H9 (cell line): ENCODE results near the gene RHOH. TPM values are rescaled to one million over a fixed set of nuclear protein-coding genes. Genes with fewer than 3 reads are reported as not detected.

Experiments
- DNase-seq: peaks from one replicate; pipeline ENCODE4 v3.0.0-alpha.2; 2017
- H2AFZ ChIP-seq: one replicate; pipeline ENCODE4 v1.6.1; 2013; ENCODE audit warnings: mild to moderate bottlenecking, low read length, control low read depth, moderate library complexity
- H2AK5ac ChIP-seq: 2 replicates; pipeline ENCODE4 v1.6.1; 2013; ENCODE audit warnings: low read length, control low read depth, mixed read lengths; ENCODE audit not compliant: insufficient read length
- H2BK120ac ChIP-seq: one replicate; pipeline ENCODE4 v1.6.1; 2013; ENCODE audit warnings: low read depth, mild to moderate bottlenecking, low read length, control low read depth, inconsistent platforms; ENCODE audit not compliant: poor library complexity, severe bottlenecking
- H2BK12ac ChIP-seq: 2 replicates; pipeline ENCODE4 v1.6.1; 2013; ENCODE audit warnings: low read length, control low read depth, mixed read lengths, low read depth; ENCODE audit not compliant: insufficient read length
- H2BK15ac ChIP-seq: 2 replicates; pipeline ENCODE4 v1.6.1; 2013; ENCODE audit warnings: low read depth, low read length, control low read depth
- H2BK20ac ChIP-seq: one replicate; pipeline ENCODE4 v1.6.1; 2013; ENCODE audit warnings: low read depth, mild to moderate bottlenecking, low read length, control low read depth, inconsistent platforms; ENCODE audit not compliant: poor library complexity, severe bottlenecking
- H2BK5ac ChIP-seq: 2 replicates; pipeline ENCODE4 v1.6.1; 2013; ENCODE audit warnings: low read length, control low read depth, mixed read lengths; ENCODE audit not compliant: insufficient read length
- H3K14ac ChIP-seq: 2 replicates; pipeline ENCODE4 v1.6.1; 2013; ENCODE audit warnings: low read length, control low read depth; ENCODE audit not compliant: insufficient read depth
- H3K18ac ChIP-seq: 2 replicates; pipeline ENCODE4 v1.6.1; 2013; ENCODE audit warnings: low read depth, mild to moderate bottlenecking, mixed read lengths, low read length, control low read depth; ENCODE audit not compliant: insufficient read length
- H3K23ac ChIP-seq: 2 replicates; pipeline ENCODE4 v1.6.1; 2013; ENCODE audit warnings: low read length, control low read depth, mixed read lengths, low read depth; ENCODE audit not compliant: insufficient read length
- H3K23me2 ChIP-seq: 2 replicates; pipeline ENCODE4 v1.6.1; 2013; ENCODE audit warnings: low read depth, mild to moderate bottlenecking, mixed read lengths, low read length, control low read depth; ENCODE audit not compliant: insufficient read length, poor library complexity, severe bottlenecking
- H3K27ac ChIP-seq: 2 replicates; pipeline ENCODE4 v1.5.1; 2013; ENCODE audit warnings: low read length, control low read depth, mixed read lengths, low read depth; ENCODE audit not compliant: insufficient read length
- H3K27me3 ChIP-seq: 2 replicates; pipeline ENCODE4 v1.6.1; 2013; ENCODE audit warnings: low read length, control low read depth, inconsistent platforms; ENCODE audit not compliant: insufficient read depth
- H3K4ac ChIP-seq: 2 replicates; pipeline ENCODE4 v1.6.1; 2013; ENCODE audit warnings: low read depth, mild to moderate bottlenecking, control low read depth, inconsistent platforms, low read length, moderate library complexity
- H3K4me1 ChIP-seq: 2 replicates; pipeline ENCODE4 v1.6.1; 2013; ENCODE audit warnings: low read length, control low read depth, inconsistent platforms; ENCODE audit not compliant: insufficient read depth
- H3K4me2 ChIP-seq: 2 replicates; pipeline ENCODE4 v1.6.1; 2013; ENCODE audit warnings: low read length, control low read depth, mixed read lengths; ENCODE audit not compliant: insufficient read length, insufficient read depth
- H3K56ac ChIP-seq: 2 replicates; pipeline ENCODE4 v1.6.1; 2013; ENCODE audit warnings: low read depth, mild to moderate bottlenecking, mixed read lengths, low read length, control low read depth; ENCODE audit not compliant: insufficient read length
- H3K79me1 ChIP-seq: 2 replicates; pipeline ENCODE4 v1.6.1; 2013; ENCODE audit warnings: low read depth, mild to moderate bottlenecking, moderate library complexity, low read length, control low read depth, inconsistent platforms; ENCODE audit not compliant: insufficient read depth, poor library complexity, severe bottlenecking
- H3K79me2 ChIP-seq: 2 replicates; pipeline ENCODE4 v1.6.1; 2013; ENCODE audit warnings: low read length, control low read depth, inconsistent platforms; ENCODE audit not compliant: insufficient read depth
- H3K9ac ChIP-seq: 2 replicates; pipeline ENCODE4 v1.6.1; 2013; ENCODE audit warnings: low read length, control low read depth, mixed read lengths; ENCODE audit not compliant: insufficient read length; ENCODE audit errors: extremely low read depth
- H3K9me3 ChIP-seq: one replicate; pipeline ENCODE4 v1.6.1; 2013; ENCODE audit warnings: low read depth, low read length, inconsistent platforms; ENCODE audit not compliant: control insufficient read depth
- H3T11ph ChIP-seq: one replicate; pipeline ENCODE4 v1.6.1; 2013; ENCODE audit warnings: mild to moderate bottlenecking, low read length, control low read depth, inconsistent platforms
- H4K20me1 ChIP-seq: one replicate; pipeline ENCODE4 v1.6.1; 2013; ENCODE audit not compliant: control insufficient read depth, insufficient read length, insufficient read depth
- H4K5ac ChIP-seq: 2 replicates; pipeline ENCODE4 v1.6.1; 2013; ENCODE audit warnings: low read depth, mild to moderate bottlenecking, mixed read lengths, low read length, control low read depth; ENCODE audit not compliant: insufficient read length
- H4K8ac ChIP-seq: replicated peaks from 2 replicates; pipeline ENCODE4 v1.6.1; 2013; ENCODE audit warnings: low read length, control low read depth, mixed read lengths, low read depth; ENCODE audit not compliant: insufficient read length
- H4K91ac ChIP-seq: 2 replicates; pipeline ENCODE4 v1.6.1; 2013; ENCODE audit warnings: low read depth, mild to moderate bottlenecking, moderate library complexity, mixed read lengths, low read length, control low read depth; ENCODE audit not compliant: insufficient read length
- H3K27ac Mint-ChIP-seq, 3 experiments: 2 replicates in 2 of 3; 3 replicates in 1 of 3; pipeline ENCODE4 v1.8.0; 2020 to 2021; ENCODE audit warnings: mixed read lengths in 3 of 3, mild to moderate bottlenecking in 1 of 3, moderate library complexity in 1 of 3
- H3K27me3 Mint-ChIP-seq: 2 replicates; pipeline ENCODE4 v1.8.0; 2021; ENCODE audit warnings: low read depth, mild to moderate bottlenecking, moderate library complexity, mixed read lengths
- H3K36me3 Mint-ChIP-seq, 3 experiments: 2 replicates in 2 of 3; 3 replicates in 1 of 3; pipeline ENCODE4 v1.8.0; 2020 to 2021; ENCODE audit warnings: low read depth in 3 of 3, mixed read lengths in 3 of 3; ENCODE audit not compliant: insufficient read depth in 1 of 3
- H3K4me1 Mint-ChIP-seq, 2 experiments: 2 replicates each; pipeline ENCODE4 v1.8.0; 2020; ENCODE audit warnings: mixed read lengths in 2 of 2
- H3K4me3 Mint-ChIP-seq, 2 experiments: 2 replicates in 1 of 2; 3 replicates in 1 of 2; pipeline ENCODE4 v1.8.0; 2020 to 2021; ENCODE audit warnings: mild to moderate bottlenecking in 2 of 2, mixed read lengths in 2 of 2, moderate library complexity in 1 of 2
- H3K9me3 Mint-ChIP-seq, 2 experiments: 2 replicates in 1 of 2; 3 replicates in 1 of 2; pipeline ENCODE4 v1.8.0; 2020; ENCODE audit warnings: mild to moderate bottlenecking in 2 of 2, mixed read lengths in 2 of 2, moderate library complexity in 1 of 2
- CTCF ChIP-seq: fragments of 200-600 bp; sonication (generic); conservative IDR thresholded peaks from 3 replicates; pipeline ENCODE4 v1.8.0; 2021; ENCODE audit warnings: antibody characterized with exemption, mild to moderate bottlenecking
- WGBS: extraction: QIAGEN DNeasy Blood & Tissue Kit; methylation state at CpG from one replicate; pipeline ENCODE4 v1.1.7; 2013; ENCODE audit warnings: missing lambda C conversion rate, low lambda C conversion rate, mixed read lengths; ENCODE audit not compliant: insufficient read length; ENCODE audit errors: extremely low coverage; 5-methylcytosine and 5-hydroxymethylcytosine counted together
- total RNA-seq: library from RNA; stranded (reverse); gene quantifications from 2 replicates; pipeline ENCODE4 v1.2.1, GENCODE V29; 2021

Gene RHOH
- total RNA-seq, 1 experiment from 2014 or later: 7.1 TPM

- Mint-ChIP-seq H3K27ac (peak overlapping the region; percentile 71 to 96 (median 76); a peak in 5 of 7 replicates), H3K9me3 (no peaks in the 10 kb centered on the region), H3K4me3 (no peak overlapping the region), H3K4me1 (peaks cover 20 to 25% of the 10 kb centered on the region in 2 experiments), H3K27me3 (no peaks in the 10 kb centered on the region), H3K36me3 (no peaks in the 10 kb centered on the region)
- H3K23ac ChIP-seq: no peak overlapping the region
- no peak overlapping the region for H2BK20ac ChIP-seq
- no peak overlapping the region for H2BK120ac ChIP-seq
- no peak overlapping the region for H2BK12ac ChIP-seq
- no peak overlapping the region for H2AK5ac ChIP-seq
- H2BK5ac ChIP-seq: no peak overlapping the region
- no peak overlapping the region for H3K27ac ChIP-seq
- no peaks in the 10 kb centered on the region for H3K79me1 ChIP-seq
- no peak overlapping the region for H3K18ac ChIP-seq
- no peaks in the 10 kb centered on the region for H3K27me3 ChIP-seq
- no peaks in the 10 kb centered on the region for H3K23me2 ChIP-seq
- H2BK15ac ChIP-seq: no peak overlapping the region
- no peaks in the 10 kb centered on the region for H3K4me1 ChIP-seq
- H3K79me2 ChIP-seq: no peaks in the 10 kb centered on the region
- H3K4me2 ChIP-seq: no peak overlapping the region
- H4K5ac ChIP-seq: no peak overlapping the region
- no peak overlapping the region for H4K8ac ChIP-seq
- no peak for TF ChIP-seq CTCF
- peak overlapping the region; percentile 85 for H2AFZ ChIP-seq
- no peak overlapping the region for H3K56ac ChIP-seq
- no peak overlapping the region for H3T11ph ChIP-seq
- no peak overlapping the region for H3K4ac ChIP-seq
- peak; percentile 68 for DNase-seq
- no CpG with 5 or more reads among the region's 10 CpGs for WGBS
- H3K14ac ChIP-seq: no peak overlapping the region
- no peaks in the 10 kb centered on the region for H4K20me1 ChIP-seq
- no peak overlapping the region for H3K9ac ChIP-seq
- no peak overlapping the region for H4K91ac ChIP-seq
- H3K9me3 ChIP-seq: no peaks in the 10 kb centered on the region
These were observed 20.2 kb upstream of the RHOH start for GRCh38 chr4:40176602-40177001.
